Activated naive CD8-positive, alpha-beta T cell treated with anti-CD3 and anti-CD28 coated beads for 36 hours (primary cell): Measurements from ENCODE around the gene NRIP1. TPM values are rescaled to one million over a fixed set of nuclear protein-coding genes. Genes with fewer than 3 reads are reported as not detected.
"Not testable (repeated sequence)": the region's sequence is repeated elsewhere in the genome, so short reads cannot be mapped to it uniquely, and the experiment has no call there.

ENCODE experiments used
- DNase-seq: peaks from one replicate; pipeline ENCODE4 v3.0.0; 2021
- H3K27ac Mint-ChIP-seq: one replicate; pipeline ENCODE4 v1.8.0; 2022; ENCODE audit warnings: mild to moderate bottlenecking, moderate library complexity, mixed read lengths
- H3K27me3 Mint-ChIP-seq: one replicate; pipeline ENCODE4 v1.8.0; 2022; ENCODE audit warnings: mild to moderate bottlenecking, mixed read lengths
- H3K36me3 Mint-ChIP-seq: one replicate; pipeline ENCODE4 v1.8.0; 2021; ENCODE audit warnings: mild to moderate bottlenecking, mixed read lengths
- H3K4me1 Mint-ChIP-seq: one replicate; pipeline ENCODE4 v1.8.0; 2021; ENCODE audit warnings: mixed read lengths
- H3K4me3 Mint-ChIP-seq: one replicate; pipeline ENCODE4 v1.8.0; 2022; ENCODE audit warnings: mild to moderate bottlenecking, moderate library complexity, mixed read lengths
- H3K9me3 Mint-ChIP-seq: one replicate; pipeline ENCODE4 v1.8.0; 2022; ENCODE audit warnings: mixed read lengths
- total RNA-seq, 2 experiments: library from RNA; stranded (reverse); gene quantifications; one replicate each; pipeline ENCODE4 v1.2.3, GENCODE V29; 2021

NRIP1 gene
- total RNA-seq, 2 experiments from 2014 or later = 26.0 to 28.3 TPM

DNA sequence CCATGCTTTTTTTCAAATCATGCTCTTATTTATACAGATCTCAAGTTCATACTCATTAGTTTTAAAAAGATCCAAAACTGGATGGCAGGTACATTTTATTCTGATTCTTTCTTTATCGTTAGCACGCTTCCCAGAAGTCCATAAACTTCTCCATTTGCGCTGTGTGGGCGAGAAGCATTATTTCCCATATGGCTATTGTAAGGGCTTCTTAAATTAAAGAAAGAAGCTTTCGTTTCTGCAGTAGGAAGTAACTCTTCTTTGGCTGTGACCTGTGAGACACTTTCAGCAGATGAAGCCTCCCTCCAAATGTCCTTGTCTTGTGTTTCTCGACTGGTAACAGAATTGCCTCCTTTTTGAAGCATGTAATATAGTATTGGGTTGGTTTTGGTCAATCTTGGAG, 100.2 kb downstream of the NRIP1 start:
- Mint-ChIP-seq H3K9me3 (no peaks in the 10 kb centered on the region), H3K27ac (no peak overlapping the region), H3K4me3 (no peak overlapping the region), H3K27me3 (no peaks in the 10 kb centered on the region), H3K36me3 (peaks cover 37% of the 10 kb centered on the region), H3K4me1 (peaks cover 4% of the 10 kb centered on the region)
- DNase-seq = no peak

DNA sequence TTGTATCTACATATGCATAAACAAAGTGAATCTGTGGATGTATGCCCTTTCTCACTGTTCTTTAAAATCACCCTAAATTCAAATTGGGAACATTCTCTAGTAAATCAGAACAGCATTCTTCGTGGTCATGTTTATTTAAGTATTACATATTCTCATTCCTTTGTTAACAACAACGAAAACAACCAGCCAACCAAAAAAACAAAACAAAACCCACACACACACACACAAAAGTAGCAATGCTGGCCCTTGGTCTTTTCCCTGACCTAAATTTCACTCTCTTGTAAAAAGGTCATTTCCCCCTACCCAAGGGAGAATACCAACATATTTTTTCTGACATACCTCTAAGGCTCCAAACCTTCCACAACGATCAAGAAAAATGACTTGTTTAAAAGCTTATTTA, 102.6 kb downstream of the NRIP1 start:
- H3K9me3 Mint-ChIP-seq = no peaks in the 10 kb centered on the region
- no peak for DNase-seq
- H3K4me1 Mint-ChIP-seq = no peaks in the 10 kb centered on the region
- no peak overlapping the region for H3K4me3 Mint-ChIP-seq
- H3K27me3 Mint-ChIP-seq = no peaks in the 10 kb centered on the region
- peaks cover 16% of the 10 kb centered on the region for H3K36me3 Mint-ChIP-seq
- no peak overlapping the region for H3K27ac Mint-ChIP-seq

DNA sequence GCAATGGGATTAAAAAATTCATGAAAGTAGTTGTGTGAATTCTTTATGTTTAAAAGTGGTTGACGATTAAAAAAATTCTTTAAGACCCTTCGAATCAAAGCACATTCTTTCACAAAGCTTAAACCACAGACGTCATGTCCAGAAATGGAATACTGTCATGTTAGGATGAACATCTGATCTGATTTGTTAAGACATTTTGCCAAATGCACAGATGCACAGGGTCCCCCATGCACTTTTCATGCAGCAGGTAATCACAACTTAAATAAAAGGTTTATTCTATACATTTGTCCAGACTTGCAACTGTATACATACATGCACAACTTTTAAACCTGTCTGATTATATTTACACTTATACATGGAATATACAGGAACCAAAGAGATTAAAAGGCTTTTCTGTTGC, 103.3 kb downstream of the NRIP1 start:
- Mint-ChIP-seq H3K4me1 (no peaks in the 10 kb centered on the region), H3K27ac (no peak overlapping the region), H3K27me3 (no peaks in the 10 kb centered on the region), H3K9me3 (no peaks in the 10 kb centered on the region), H3K36me3 (peaks cover 9% of the 10 kb centered on the region), H3K4me3 (no peak overlapping the region)
- no peak for DNase-seq

DNA sequence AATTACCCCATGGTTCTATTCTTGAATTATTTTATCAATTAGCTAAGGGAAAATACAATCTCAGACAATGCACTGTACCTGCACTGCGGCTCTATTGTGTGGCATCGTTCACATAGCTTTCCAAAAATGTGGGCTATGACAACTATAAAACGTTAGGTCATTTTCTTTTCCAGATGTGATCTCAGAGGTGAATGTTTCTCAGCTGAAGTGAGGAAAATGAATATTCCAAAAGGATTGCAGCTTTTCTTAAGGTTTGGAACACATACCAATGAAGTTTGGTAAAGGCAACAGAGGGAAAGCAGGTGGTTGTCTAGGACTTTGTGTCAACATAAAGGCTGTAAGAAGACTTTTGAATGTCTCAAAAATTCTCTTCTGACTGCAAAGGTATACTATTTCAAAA, 105.5 kb downstream of the NRIP1 start:
- no peaks in the 10 kb centered on the region for H3K27me3 Mint-ChIP-seq
- no peak overlapping the region for H3K27ac Mint-ChIP-seq
- DNase-seq = no peak
- no peaks in the 10 kb centered on the region for H3K4me1 Mint-ChIP-seq
- H3K4me3 Mint-ChIP-seq = no peak overlapping the region
- no peaks in the 10 kb centered on the region for H3K9me3 Mint-ChIP-seq
- H3K36me3 Mint-ChIP-seq = no peaks in the 10 kb centered on the region

DNA sequence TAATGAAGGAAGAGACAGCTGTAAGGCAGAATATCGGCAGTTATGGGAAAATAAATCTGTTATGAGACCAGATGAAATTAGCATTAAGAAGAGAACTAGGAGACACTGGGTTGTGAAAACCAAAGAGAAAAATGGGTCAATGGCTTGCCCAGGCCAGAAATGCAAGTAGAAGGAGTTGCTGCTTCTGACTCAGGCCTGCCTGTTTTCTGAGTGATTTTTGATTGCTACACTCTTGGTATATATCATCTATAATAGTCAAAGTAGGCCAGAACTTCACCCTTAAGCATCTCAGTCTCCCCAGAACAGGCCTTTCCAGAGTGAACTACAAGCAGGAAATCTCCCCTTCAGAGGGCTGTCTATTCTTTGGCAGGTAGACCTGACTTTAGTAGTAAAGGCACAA, 107.0 kb downstream of the NRIP1 start:
- Mint-ChIP-seq H3K36me3 (no peaks in the 10 kb centered on the region), H3K4me3 (no peak overlapping the region), H3K27ac (no peak overlapping the region), H3K9me3 (no peaks in the 10 kb centered on the region), H3K4me1 (no peaks in the 10 kb centered on the region), H3K27me3 (no peaks in the 10 kb centered on the region)
- no peak for DNase-seq

DNA sequence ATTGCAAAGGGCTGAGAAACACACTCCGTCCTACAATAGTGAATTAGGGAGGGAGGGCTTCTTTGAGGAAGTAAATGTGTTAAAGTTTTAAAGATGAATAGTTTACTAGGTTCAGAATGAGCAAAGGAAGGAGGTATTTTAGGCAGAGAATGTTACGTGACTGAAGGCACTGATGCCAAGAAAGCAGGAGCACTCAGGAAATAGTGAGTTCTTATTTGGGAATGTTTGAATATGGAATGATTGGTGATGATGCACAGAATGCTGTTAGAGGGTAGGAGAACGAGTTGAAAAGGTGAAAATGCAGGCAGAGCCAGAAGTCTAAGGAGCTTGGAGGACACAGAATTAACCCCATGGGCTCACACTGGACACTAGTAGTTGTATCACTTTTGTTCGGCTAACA, 108.0 kb downstream of the NRIP1 start:
- no peaks in the 10 kb centered on the region for H3K4me1 Mint-ChIP-seq
- no peaks in the 10 kb centered on the region for H3K27me3 Mint-ChIP-seq
- no peaks in the 10 kb centered on the region for H3K36me3 Mint-ChIP-seq
- no peak overlapping the region for H3K27ac Mint-ChIP-seq
- H3K9me3 Mint-ChIP-seq = no peaks in the 10 kb centered on the region
- H3K4me3 Mint-ChIP-seq = no peak overlapping the region
- DNase-seq = no peak

DNA sequence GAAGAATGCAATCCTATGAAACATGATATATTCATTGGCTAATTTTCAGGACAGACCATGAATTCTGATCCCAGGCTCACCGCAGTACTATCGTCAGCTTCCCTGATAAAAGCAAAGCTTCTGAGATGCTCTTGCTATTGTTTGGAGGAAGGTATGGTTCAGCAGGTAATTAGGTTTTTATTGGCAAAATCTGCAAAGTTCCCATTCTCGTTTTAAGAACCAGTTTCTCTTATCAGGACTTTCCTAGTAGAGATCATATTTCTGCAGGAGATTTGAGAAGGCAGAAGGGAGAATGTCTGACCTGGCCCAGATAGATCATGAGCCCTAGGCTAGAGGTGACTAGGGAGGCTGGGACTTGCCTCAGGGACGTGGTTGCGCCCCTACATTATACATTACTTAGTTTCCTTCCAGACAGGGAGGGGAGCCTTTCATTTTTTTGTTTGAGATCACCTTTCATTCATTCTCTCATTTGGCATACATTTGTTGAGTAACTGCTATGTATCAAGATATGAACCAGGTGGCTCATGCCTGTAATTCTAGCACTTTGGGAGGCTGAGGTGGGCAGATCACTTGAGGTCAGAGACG, 108.8 kb downstream of the NRIP1 start:
- no peak overlapping the region for H3K4me3 Mint-ChIP-seq
- H3K27me3 Mint-ChIP-seq = no peaks in the 10 kb centered on the region
- H3K4me1 Mint-ChIP-seq = no peaks in the 10 kb centered on the region
- DNase-seq = no peak
- no peaks in the 10 kb centered on the region for H3K9me3 Mint-ChIP-seq
- H3K36me3 Mint-ChIP-seq = no peaks in the 10 kb centered on the region
- H3K27ac Mint-ChIP-seq = no peak overlapping the region

DNA sequence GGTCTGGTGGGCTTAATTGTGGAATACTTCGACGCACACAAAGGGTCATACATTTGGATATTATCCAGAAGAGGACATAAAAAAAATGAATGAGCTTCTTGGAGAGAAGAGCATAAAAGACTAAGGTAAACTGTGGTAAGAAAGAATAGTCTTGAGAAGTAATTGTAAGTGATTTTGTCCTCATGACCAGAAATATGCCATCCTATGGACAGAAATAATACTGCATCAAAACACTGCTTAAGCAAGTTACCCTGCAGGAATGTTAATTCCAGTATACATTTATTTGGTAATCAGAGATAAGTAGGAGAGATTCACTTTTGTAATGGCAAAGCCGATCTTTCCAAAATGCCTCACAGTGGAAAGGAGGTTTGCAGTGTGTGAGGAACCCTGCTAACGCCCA, 111.9 kb downstream of the NRIP1 start:
- peaks cover 4% of the 10 kb centered on the region for H3K9me3 Mint-ChIP-seq
- peaks cover 3% of the 10 kb centered on the region for H3K36me3 Mint-ChIP-seq
- H3K4me1 Mint-ChIP-seq = no peaks in the 10 kb centered on the region
- H3K27ac Mint-ChIP-seq = no peak overlapping the region
- no peaks in the 10 kb centered on the region for H3K27me3 Mint-ChIP-seq
- no peak for DNase-seq
- H3K4me3 Mint-ChIP-seq = no peak overlapping the region

DNA sequence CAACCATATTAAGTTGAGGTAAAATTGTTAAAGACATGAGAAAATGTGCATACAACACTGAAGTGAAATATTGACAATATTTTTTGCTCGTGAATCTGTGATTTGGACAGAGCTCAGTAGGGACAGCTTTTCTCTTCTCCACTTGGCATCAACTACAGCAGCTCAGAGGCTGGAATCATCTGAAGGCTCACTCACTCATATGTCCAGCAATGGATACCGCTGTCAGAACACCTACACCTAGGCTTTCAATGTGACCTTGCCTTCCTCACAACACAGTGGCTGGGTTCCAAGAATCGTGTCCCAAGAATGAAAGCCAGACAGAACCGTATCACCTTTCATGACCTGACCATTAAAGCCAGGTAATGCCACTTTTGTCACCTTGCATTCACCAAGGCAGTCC, 115.2 kb downstream of the NRIP1 start:
- H3K4me1 Mint-ChIP-seq = no peaks in the 10 kb centered on the region
- H3K9me3 Mint-ChIP-seq = peaks cover 4% of the 10 kb centered on the region
- H3K4me3 Mint-ChIP-seq = no peak overlapping the region
- no peaks in the 10 kb centered on the region for H3K27me3 Mint-ChIP-seq
- no peak overlapping the region for H3K27ac Mint-ChIP-seq
- peaks cover 3% of the 10 kb centered on the region for H3K36me3 Mint-ChIP-seq
- DNase-seq = no peak

DNA sequence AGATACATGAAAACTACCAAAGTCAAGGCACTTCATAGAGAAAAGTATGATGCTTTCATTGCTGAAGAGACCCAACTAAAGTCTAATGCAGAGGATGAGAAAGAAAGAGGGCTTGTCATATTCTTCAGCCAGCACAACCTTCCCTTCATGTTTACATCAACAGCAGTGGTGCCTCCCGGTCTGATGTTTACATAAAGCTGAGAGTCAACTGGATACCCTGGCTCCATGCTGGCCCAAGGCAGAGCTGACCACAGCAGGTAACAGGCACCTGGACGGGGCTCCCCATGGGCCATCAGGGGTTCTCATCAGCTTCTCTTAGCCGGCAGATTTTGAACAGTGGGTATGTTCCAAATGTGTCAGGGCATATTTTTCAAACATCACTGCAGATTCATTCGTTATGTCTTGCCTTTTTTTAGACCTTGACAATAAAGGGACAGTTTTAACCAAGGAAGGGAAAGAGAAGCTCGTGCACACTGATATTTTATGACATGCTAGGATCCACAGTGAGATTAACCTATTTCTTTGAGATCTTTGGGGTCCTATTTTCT, 117.1 kb downstream of the NRIP1 start:
- H3K4me1 Mint-ChIP-seq = no peaks in the 10 kb centered on the region
- H3K27me3 Mint-ChIP-seq = no peaks in the 10 kb centered on the region
- H3K4me3 Mint-ChIP-seq = no peak overlapping the region

DNA sequence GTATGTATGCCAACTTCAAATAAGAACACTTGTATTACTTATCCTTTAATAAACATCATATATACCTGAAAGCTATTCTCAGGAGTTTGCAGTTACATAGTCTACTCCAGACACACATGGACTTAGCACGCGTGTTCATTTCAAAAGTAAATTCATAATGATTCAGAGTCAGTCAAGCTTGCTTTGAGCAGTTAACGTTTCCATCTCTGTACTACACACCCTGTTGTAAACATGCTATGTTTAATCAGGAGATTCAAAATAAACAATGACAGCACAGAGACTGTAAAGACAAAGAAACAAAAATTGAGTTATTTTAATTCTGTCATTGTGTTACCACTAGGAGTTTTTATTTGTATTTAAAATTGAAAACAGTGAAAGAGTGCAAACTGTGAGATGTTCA, 119.6 kb downstream of the NRIP1 start:
- DNase-seq = no peak
- H3K27ac Mint-ChIP-seq = no peak overlapping the region
- no peaks in the 10 kb centered on the region for H3K27me3 Mint-ChIP-seq
- no peak overlapping the region for H3K4me3 Mint-ChIP-seq
- H3K9me3 Mint-ChIP-seq = peaks cover 4% of the 10 kb centered on the region
- H3K4me1 Mint-ChIP-seq = no peaks in the 10 kb centered on the region
- H3K36me3 Mint-ChIP-seq = peaks cover 5% of the 10 kb centered on the region

More for the DNA sequence above, 117.1 kb downstream of the NRIP1 start:
- Mint-ChIP-seq H3K27ac (no peak overlapping the region), H3K9me3 (peaks cover 4% of the 10 kb centered on the region), H3K36me3 (peaks cover 3% of the 10 kb centered on the region)
- DNase-seq = no peak

DNA sequence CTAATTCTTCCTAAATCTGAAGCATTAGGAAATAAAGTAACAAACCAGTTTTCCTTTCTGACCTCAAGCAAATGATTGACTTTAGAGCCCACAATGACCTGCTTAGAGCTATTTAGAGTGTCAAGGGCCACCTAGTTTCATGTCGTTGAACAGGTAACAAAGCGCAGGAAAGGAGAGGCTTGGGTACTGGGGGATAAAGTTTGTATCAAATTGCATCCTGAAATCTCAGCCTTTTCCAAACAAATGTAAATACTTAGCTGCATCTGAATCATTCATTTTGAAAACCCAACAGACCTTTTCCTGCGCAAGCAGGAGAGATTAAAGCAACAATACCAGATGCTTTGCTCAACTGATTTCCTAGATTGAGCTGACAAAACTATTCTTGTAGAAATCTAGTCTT, 121.2 kb downstream of the NRIP1 start:
- no peak overlapping the region for H3K4me3 Mint-ChIP-seq
- no peak for DNase-seq
- H3K4me1 Mint-ChIP-seq = no peaks in the 10 kb centered on the region
- H3K27ac Mint-ChIP-seq = no peak overlapping the region
- peaks cover 3% of the 10 kb centered on the region for H3K36me3 Mint-ChIP-seq
- H3K9me3 Mint-ChIP-seq = peaks cover 2% of the 10 kb centered on the region
- no peaks in the 10 kb centered on the region for H3K27me3 Mint-ChIP-seq

DNA sequence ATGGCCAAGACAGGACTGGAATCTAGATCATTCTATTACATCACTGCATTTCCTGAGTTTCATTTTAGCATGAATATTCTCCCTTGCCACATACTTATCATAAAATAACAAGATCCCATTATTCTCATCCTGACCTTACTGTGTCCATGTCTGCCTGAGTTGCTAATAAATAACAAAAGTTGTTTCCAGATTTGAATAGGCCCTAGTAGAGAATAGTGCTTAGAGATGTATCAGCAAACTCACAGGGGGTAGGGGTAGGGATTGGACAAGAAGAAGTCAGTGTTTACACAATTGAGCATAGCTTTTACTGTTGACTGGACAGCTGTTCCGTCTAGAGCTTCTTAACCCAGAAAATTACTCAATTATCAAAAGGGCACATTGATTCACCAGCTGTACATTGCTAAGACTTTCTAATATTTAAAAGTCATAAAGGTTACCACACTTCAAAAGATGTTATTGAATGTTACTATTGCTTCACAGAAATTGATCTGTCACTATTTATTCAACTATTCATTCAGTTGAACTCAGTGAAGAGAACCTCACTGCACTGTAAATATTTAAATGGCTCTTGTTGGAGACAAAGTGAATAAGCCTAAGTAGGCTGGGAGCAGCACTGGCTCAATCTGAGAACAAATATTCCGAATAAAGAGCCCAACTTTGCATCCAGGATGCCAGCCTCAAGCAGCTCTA, 121.9 kb downstream of the NRIP1 start:
- H3K27ac Mint-ChIP-seq = no peak overlapping the region
- no peak for DNase-seq

DNA sequence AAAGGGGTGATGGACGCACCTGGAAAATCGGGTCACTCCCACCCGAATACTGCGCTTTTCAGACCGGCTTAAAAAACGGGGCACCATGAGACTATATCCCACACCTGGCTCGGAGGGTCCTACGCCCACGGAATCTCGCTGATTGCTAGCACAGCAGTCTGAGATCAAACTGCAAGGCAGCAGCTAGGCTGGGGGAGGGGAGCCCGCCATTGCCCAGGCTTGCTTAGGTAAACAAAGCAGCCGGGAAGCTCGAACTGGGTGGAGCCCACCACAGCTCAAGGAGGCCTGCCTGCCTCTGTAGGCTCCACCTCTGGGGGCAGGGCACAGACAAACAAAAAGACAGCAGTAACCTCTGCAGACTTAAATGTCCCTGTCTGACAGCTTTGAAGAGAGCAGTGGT, 137.5 kb downstream of the NRIP1 start:
- not testable (repeated sequence) for DNase-seq, H3K4me3 Mint-ChIP-seq

More for the DNA sequence above, 121.9 kb downstream of the NRIP1 start:
- H3K27me3 Mint-ChIP-seq = no peaks in the 10 kb centered on the region
- H3K4me3 Mint-ChIP-seq = no peak overlapping the region
- peaks cover 3% of the 10 kb centered on the region for H3K36me3 Mint-ChIP-seq
- H3K4me1 Mint-ChIP-seq = no peaks in the 10 kb centered on the region
- H3K9me3 Mint-ChIP-seq = peaks cover 9% of the 10 kb centered on the region

DNA sequence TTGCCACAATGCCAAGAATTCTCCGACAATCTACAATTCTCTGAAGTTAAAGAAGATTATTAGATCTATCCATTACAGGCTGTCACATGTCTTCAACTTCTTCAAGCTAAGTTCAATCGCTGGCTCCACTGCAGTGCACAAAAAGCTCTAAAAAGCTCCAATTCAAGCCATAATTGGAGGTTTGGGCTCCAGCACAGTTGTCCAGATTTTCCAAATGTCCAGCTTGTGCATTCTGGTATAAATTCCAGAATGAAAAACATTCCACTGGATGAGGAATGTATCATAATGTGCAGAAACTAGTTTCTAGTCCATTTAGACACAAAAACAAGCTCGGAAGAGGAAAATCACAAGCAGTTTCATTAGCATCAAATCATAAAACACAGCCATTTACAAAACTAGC, 138.6 kb downstream of the NRIP1 start:
- Mint-ChIP-seq H3K27ac (no peak overlapping the region), H3K9me3 (no peaks in the 10 kb centered on the region), H3K36me3 (no peaks in the 10 kb centered on the region), H3K4me3 (no peak overlapping the region), H3K4me1 (no peaks in the 10 kb centered on the region), H3K27me3 (peaks cover 3% of the 10 kb centered on the region)
- DNase-seq = no peak

More for the DNA sequence above, 137.5 kb downstream of the NRIP1 start:
- H3K36me3 Mint-ChIP-seq, H3K4me1 Mint-ChIP-seq, H3K27me3 Mint-ChIP-seq, H3K27ac Mint-ChIP-seq, H3K9me3 Mint-ChIP-seq: not testable (repeated sequence)

DNA sequence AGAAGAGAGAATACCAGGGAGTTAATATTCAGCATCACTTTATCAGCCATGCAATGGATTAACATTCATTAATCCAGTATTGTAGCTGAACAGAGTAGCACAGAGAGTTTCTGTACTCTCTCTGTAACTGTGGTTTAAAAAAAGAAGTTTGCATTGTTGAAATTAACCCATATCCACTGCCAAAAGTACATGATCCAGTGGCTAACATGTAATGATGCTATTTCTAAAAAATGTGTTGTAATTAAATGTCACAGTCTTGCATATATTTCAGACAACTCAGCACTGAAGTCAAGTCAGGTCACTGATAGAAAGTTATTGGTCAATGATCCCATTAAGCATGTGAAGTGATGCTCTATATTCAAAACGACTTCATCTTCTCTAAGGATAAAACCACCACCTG, 141.3 kb downstream of the NRIP1 start:
- Mint-ChIP-seq H3K4me1 (no peaks in the 10 kb centered on the region), H3K27me3 (peaks cover 3% of the 10 kb centered on the region), H3K9me3 (no peaks in the 10 kb centered on the region), H3K36me3 (no peaks in the 10 kb centered on the region), H3K27ac (no peak overlapping the region), H3K4me3 (no peak overlapping the region)
- no peak for DNase-seq
